Stimulated activated naive CD8-positive, alpha-beta T cell treated with anti-CD3 and anti-CD28 coated beads, Interleukin-15, Interleukin-2, amounts not matched to agents 100 ng/mL and 50 ng/mL, for 24 hours (primary cell): ENCODE measurements around the gene SPATS2.

Experiments used
- H3K27ac Mint-ChIP-seq: one replicate; pipeline ENCODE4 v1.8.0; 2021; ENCODE audit warnings: mild to moderate bottlenecking, mixed read lengths
- H3K27me3 Mint-ChIP-seq: one replicate; pipeline ENCODE4 v1.8.0; 2021; ENCODE audit warnings: mixed read lengths
- H3K36me3 Mint-ChIP-seq: one replicate; pipeline ENCODE4 v1.8.0; 2021; ENCODE audit warnings: low read depth, mixed read lengths
- H3K4me1 Mint-ChIP-seq: one replicate; pipeline ENCODE4 v1.8.0; 2021; ENCODE audit warnings: low read depth, mixed read lengths
- H3K4me3 Mint-ChIP-seq: one replicate; pipeline ENCODE4 v1.8.0; 2021; ENCODE audit warnings: mild to moderate bottlenecking, mixed read lengths
- H3K9me3 Mint-ChIP-seq: one replicate; pipeline ENCODE4 v1.8.0; 2021; ENCODE audit warnings: mixed read lengths

SPATS2 gene

GRCh38 chr12:49478949-49479664, 111.8 kb downstream of the SPATS2 start:
- H3K27ac Mint-ChIP-seq, result no peak overlapping the region
- H3K4me3 Mint-ChIP-seq, result no peak overlapping the region
- no peaks in the 10 kb centered on the region for H3K27me3 Mint-ChIP-seq
- peaks cover 10% of the 10 kb centered on the region for H3K4me1 Mint-ChIP-seq
- no peaks in the 10 kb centered on the region for H3K9me3 Mint-ChIP-seq
- H3K36me3 Mint-ChIP-seq, result no peaks in the 10 kb centered on the region

- no peaks in the 10 kb centered on the region for H3K9me3 Mint-ChIP-seq
- no peak overlapping the region for H3K27ac Mint-ChIP-seq
- peaks cover 3% of the 10 kb centered on the region for H3K4me1 Mint-ChIP-seq
- no peaks in the 10 kb centered on the region for H3K36me3 Mint-ChIP-seq
- no peaks in the 10 kb centered on the region for H3K27me3 Mint-ChIP-seq
- H3K4me3 Mint-ChIP-seq, result no peak overlapping the region
These were observed 115.1 kb downstream of the SPATS2 start for GRCh38 chr12:49482095-49483051.

GRCh38 chr12:49483619-49484018, 116.4 kb downstream of the SPATS2 start:
- Mint-ChIP-seq H3K9me3 (no peaks in the 10 kb centered on the region), H3K4me1 (no peaks in the 10 kb centered on the region), H3K36me3 (no peaks in the 10 kb centered on the region), H3K4me3 (no peak overlapping the region), H3K27ac (no peak overlapping the region), H3K27me3 (no peaks in the 10 kb centered on the region)

GRCh38 chr12:49487605-49488004, 120.3 kb downstream of the SPATS2 start:
- no peaks in the 10 kb centered on the region for H3K36me3 Mint-ChIP-seq
- no peaks in the 10 kb centered on the region for H3K27me3 Mint-ChIP-seq
- no peaks in the 10 kb centered on the region for H3K9me3 Mint-ChIP-seq
- no peak overlapping the region for H3K27ac Mint-ChIP-seq
- no peaks in the 10 kb centered on the region for H3K4me1 Mint-ChIP-seq
- H3K4me3 Mint-ChIP-seq, result no peak overlapping the region

DNA sequence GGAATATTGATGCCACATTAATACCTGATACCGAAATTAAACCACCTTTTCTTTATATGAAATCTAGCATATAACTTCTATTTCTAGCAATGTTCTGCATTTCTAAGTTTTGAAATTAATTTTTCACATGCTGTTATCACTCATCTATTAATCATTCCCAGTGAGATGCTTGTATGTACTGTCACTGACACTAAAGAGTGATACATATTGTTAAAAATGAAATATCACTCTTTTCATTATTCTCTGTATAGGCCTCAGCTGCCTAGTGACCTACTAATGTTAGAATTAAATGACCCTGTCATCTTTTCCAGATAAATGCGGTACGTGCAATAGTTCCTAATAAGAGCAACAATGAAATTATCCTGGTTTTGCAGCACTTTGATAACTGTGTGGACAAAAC, 121.9 kb downstream of the SPATS2 start:
- H3K4me3 Mint-ChIP-seq, result no peak overlapping the region

GRCh38 chr12:49489720-49490119, 122.5 kb downstream of the SPATS2 start:
- Mint-ChIP-seq H3K36me3 (peaks cover 2% of the 10 kb centered on the region), H3K27me3 (no peaks in the 10 kb centered on the region), H3K4me3 (no peak overlapping the region), H3K9me3 (no peaks in the 10 kb centered on the region), H3K27ac (no peak overlapping the region), H3K4me1 (no peaks in the 10 kb centered on the region)

More for the DNA sequence above, 121.9 kb downstream of the SPATS2 start:
- Mint-ChIP-seq H3K36me3 (no peaks in the 10 kb centered on the region), H3K27me3 (no peaks in the 10 kb centered on the region), H3K27ac (no peak overlapping the region), H3K9me3 (no peaks in the 10 kb centered on the region), H3K4me1 (no peaks in the 10 kb centered on the region)

- no peak overlapping the region for H3K4me3 Mint-ChIP-seq
- H3K9me3 Mint-ChIP-seq, result no peaks in the 10 kb centered on the region
- peaks cover 5% of the 10 kb centered on the region for H3K36me3 Mint-ChIP-seq
- H3K4me1 Mint-ChIP-seq, result no peaks in the 10 kb centered on the region
- no peaks in the 10 kb centered on the region for H3K27me3 Mint-ChIP-seq
- no peak overlapping the region for H3K27ac Mint-ChIP-seq
These were observed 124.6 kb downstream of the SPATS2 start for GRCh38 chr12:49491823-49492222.

DNA sequence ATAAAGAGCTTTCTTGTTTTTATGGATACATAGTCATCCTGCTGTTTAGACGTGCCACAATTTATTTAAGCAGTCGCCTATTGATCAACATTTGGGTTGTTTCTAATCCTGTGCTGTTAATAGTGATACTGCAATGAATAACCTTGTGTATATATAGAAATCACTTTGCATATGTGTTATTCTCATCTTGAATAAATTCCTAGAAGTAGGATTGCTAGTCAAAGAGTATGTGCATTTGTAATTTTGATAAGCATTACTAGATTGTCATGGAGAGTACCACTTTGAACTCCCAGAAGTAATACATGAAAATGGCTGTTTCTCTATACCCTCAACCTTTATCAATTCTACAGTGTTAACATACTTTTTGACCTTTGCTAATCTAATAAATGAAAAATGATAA, 126.6 kb downstream of the SPATS2 start:
- Mint-ChIP-seq H3K27me3 (no peaks in the 10 kb centered on the region), H3K9me3 (no peaks in the 10 kb centered on the region), H3K4me3 (no peak overlapping the region), H3K4me1 (no peaks in the 10 kb centered on the region), H3K27ac (no peak overlapping the region), H3K36me3 (peaks cover 5% of the 10 kb centered on the region)

DNA sequence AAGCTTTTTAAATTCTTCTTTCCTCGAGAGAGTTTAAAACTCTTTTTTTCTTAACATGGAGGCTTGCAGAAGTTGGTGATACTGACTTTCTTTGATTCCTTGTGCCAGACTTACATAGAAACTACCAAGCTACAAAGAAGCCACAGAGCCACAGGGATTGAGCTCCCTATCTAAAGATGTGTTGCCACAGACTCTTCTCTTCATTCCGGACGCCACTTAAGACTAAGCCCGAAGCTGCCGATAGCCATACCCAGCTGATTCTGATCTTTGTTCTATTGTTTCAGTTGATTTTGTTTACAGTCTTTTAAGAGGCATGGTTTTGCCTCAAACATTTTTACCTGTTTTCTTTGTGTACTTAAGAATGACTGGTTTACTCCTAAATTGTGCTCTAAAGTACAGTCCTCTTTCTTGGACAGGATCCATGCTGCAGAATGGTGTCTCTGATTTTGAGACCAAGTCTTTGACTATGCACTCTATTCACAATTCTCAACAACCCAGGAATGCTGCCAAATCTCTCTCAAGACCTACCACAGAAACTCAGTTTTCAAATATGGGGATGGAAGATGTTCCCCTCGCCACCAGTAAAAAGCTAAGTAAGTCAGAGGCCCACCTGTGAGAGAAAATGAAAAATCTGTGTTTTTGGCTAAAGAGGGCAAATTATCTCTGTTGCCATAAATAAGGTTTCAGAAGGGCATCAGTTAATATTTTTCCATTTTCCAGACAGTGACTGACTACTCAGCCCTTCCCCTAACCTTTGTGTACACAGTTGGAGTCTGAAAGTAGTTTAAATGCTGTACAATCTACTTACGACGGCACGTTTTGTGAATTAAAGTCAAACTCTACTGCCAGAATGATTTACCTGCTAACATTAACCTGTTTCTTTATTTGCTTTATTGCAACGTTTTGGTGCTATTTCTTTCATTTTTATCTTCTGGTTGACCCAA, 129.4 kb downstream of the SPATS2 start:
- H3K27me3 Mint-ChIP-seq, result no peaks in the 10 kb centered on the region
- peaks cover 7% of the 10 kb centered on the region for H3K4me1 Mint-ChIP-seq
- no peak overlapping the region for H3K27ac Mint-ChIP-seq
- no peaks in the 10 kb centered on the region for H3K9me3 Mint-ChIP-seq
- H3K4me3 Mint-ChIP-seq, result no peak overlapping the region
- H3K36me3 Mint-ChIP-seq, result peaks cover 12% of the 10 kb centered on the region

- H3K27ac Mint-ChIP-seq, result no peak overlapping the region
- no peak overlapping the region for H3K4me3 Mint-ChIP-seq
- H3K9me3 Mint-ChIP-seq, result no peaks in the 10 kb centered on the region
- H3K27me3 Mint-ChIP-seq, result no peaks in the 10 kb centered on the region
- peaks cover 12% of the 10 kb centered on the region for H3K4me1 Mint-ChIP-seq
- peaks cover 16% of the 10 kb centered on the region for H3K36me3 Mint-ChIP-seq
These were observed 134.6 kb downstream of the SPATS2 start for GRCh38 chr12:49501895-49502294.

DNA sequence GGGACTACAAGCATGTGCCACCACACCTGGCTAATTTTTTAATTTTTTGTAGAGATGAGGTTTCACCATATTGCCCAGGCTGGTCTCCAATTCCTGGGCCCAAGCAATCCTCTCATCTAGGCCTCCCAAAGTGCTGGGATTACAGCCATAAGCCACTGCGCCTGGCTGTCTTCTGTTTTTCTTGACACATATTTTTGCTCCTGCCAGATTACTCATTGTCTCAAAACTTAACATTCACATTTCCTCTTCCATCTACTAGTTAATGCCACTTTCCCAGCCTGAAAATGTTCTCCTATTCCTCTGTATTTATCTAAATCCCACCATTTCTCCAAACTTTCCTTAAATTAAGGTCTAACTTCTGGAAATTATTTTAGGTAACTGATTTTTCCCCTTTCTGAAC, 135.3 kb downstream of the SPATS2 start:
- Mint-ChIP-seq H3K36me3 (peaks cover 16% of the 10 kb centered on the region), H3K4me3 (no peak overlapping the region), H3K27ac (no peak overlapping the region), H3K27me3 (no peaks in the 10 kb centered on the region), H3K4me1 (peaks cover 12% of the 10 kb centered on the region), H3K9me3 (no peaks in the 10 kb centered on the region)

DNA sequence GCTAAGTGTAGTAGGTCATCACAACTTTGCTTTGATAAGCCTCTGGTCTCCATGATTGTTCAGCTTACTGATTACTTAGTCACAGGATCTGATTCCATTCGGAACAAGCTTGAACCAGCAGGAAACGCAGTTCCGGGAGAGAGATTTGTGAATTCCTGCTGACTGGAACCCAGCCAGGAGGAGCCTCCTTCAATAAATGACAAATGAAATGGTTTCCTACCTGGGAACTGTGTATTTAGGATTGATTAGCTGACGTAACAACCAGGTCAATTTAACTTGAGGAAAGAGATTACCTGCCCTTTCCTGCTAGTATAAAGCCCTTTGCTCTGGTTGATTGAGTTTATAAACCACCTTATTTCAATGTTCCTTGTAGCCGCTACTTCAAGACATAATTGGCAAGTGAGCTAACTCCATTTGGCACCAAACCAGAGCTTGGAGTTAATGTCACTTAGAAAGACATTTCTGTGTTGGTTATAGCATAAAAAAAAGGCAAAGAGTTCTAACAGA, 136.5 kb downstream of the SPATS2 start:
- Mint-ChIP-seq H3K9me3 (no peaks in the 10 kb centered on the region), H3K4me3 (no peak overlapping the region), H3K36me3 (peaks cover 16% of the 10 kb centered on the region), H3K27me3 (no peaks in the 10 kb centered on the region), H3K27ac (no peak overlapping the region), H3K4me1 (peaks cover 12% of the 10 kb centered on the region)

- H3K27ac Mint-ChIP-seq, result no peak overlapping the region
- H3K36me3 Mint-ChIP-seq, result peaks cover 9% of the 10 kb centered on the region
- no peaks in the 10 kb centered on the region for H3K27me3 Mint-ChIP-seq
- no peak overlapping the region for H3K4me3 Mint-ChIP-seq
- peaks cover 12% of the 10 kb centered on the region for H3K4me1 Mint-ChIP-seq
- no peaks in the 10 kb centered on the region for H3K9me3 Mint-ChIP-seq
These were observed 138.4 kb downstream of the SPATS2 start for GRCh38 chr12:49505672-49506071.

DNA sequence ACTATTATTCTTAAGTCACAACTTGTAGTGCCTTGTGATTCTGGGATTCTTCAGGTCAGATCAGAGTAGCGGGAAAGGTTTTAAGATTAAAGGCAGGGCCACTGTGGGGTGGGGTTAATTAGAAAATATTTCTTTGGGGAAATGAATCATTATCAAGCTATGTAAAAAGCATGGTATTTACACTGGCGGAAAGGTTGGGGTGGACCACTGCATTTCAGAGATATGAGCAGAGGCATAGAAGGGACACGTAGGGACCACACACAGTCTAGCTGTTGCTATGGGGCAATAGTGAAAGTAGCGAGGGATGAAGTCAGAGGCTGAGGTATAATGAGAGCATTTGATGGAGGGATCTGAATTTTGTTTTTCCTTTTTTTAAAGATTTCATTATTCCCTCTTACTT, 139.9 kb downstream of the SPATS2 start:
- Mint-ChIP-seq H3K36me3 (peaks cover 9% of the 10 kb centered on the region), H3K27me3 (no peaks in the 10 kb centered on the region), H3K9me3 (no peaks in the 10 kb centered on the region), H3K4me1 (peaks cover under 1% of the 10 kb centered on the region), H3K4me3 (no peak overlapping the region), H3K27ac (no peak overlapping the region)
